ENCODE data around the gene KCNT2. TPM values are rescaled to one million over a fixed set of nuclear protein-coding genes. Genes with fewer than 3 reads are reported as not detected.

Gene KCNT2
- total and polyA plus RNA-seq, 2 of the 8 experiments (the other 6 are each of a cell fraction or from before 2014, with no cell fraction given), result 2.3 to 10.2 TPM

DNA sequence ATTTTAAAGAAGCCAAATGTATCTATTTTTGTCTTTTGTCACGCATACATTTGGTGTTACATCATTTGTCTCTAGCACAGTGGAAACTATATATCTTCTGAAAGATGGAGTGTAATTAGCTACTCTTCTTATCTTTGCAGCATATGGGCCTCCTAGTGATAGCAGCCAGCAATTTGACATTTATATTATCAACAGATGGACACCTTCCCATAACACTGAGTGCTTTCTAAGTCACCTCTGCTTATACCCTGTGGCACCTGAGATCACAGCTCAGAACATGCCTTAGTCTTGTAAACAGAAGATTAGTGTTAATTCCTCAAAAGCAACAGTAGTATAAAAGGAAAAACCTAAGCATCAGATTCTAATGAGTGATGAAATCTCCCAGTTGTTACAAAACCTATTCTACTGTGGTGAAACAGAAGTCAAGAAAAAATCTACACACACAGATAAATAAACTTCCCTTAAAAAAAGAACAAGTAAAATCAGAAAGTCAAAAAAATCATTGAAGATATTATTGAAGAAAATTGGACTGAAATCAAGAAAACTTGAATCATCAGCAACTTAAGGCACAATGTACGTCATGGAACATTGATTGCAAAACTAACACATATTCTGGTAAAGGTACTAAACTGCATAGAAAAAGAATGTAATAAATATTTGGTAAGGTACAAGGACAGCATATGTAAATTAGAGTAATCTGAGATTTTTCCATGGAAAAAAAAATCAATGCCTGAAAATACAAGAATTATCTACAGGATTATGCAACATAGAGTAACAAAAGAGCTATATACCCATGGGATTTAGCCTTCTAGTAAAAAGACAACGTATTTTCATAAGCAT lies 61.7 kb downstream of the KCNT2 start:
- no peak overlapping the region for H4K5ac ChIP-seq (ENCODE audit: insufficient read length, low read depth, low read length)
- no peaks in the 10 kb centered on the region for H3K79me1 ChIP-seq (ENCODE audit: low read depth, low read length)
- H3K9ac ChIP-seq (replicated peaks in 1 of 4; ENCODE audit: extremely low read depth in 1 of 4, low read depth in 3 of 4, low read length in 3 of 4), result no peak overlapping the region
- no peak for FAIRE-seq
- H3K56ac ChIP-seq (replicated peaks; ENCODE audit: insufficient read length, low read depth, low read length), result no peak overlapping the region
- no peak overlapping the region for H3K18ac ChIP-seq (ENCODE audit: extremely low read depth, low read length)
- H3K4me2 ChIP-seq (ENCODE audit: insufficient read depth in 1 of 2, low read depth in 2 of 2, low read length in 2 of 2), result no peak overlapping the region
- no peaks in the 10 kb centered on the region for H3K27me3 ChIP-seq (replicated peaks in 1 of 4; ENCODE audit: control insufficient read depth in 3 of 4, extremely low read depth in 1 of 4, insufficient read depth in 3 of 4, low read length in 3 of 4)
- H3K4me1 ChIP-seq (replicated peaks in 1 of 4; ENCODE audit: control insufficient read depth in 3 of 4, insufficient read depth in 4 of 4, low read length in 3 of 4), result no peaks in the 10 kb centered on the region
- H2AK5ac ChIP-seq (ENCODE audit: low read depth, low read length), result no peak overlapping the region
- no peak overlapping the region for H2BK20ac ChIP-seq (ENCODE audit: low read length)
- H3K36me3 ChIP-seq (ENCODE audit: control insufficient read depth in 2 of 4, insufficient read depth in 4 of 4, low read length in 3 of 4), result no peaks in the 10 kb centered on the region; a peak in 1 of 8 replicates
- no peaks in the 10 kb centered on the region for H3K9me3 ChIP-seq (ENCODE audit: insufficient read depth in 2 of 2, low read depth in 1 of 2, low read length in 1 of 2)
- H2BK120ac ChIP-seq (replicated peaks; ENCODE audit: low read depth, low read length), result no peak overlapping the region
- H3K4ac ChIP-seq (replicated peaks; ENCODE audit: insufficient read length, low read depth, low read length), result no peak overlapping the region
- H3K4me3 ChIP-seq (ENCODE audit: extremely low read depth in 1 of 4, insufficient read depth in 2 of 4, low read depth in 3 of 4, low read length in 4 of 4), result no peak overlapping the region
- ChIA-PET CTCF (ENCODE audit: partially characterized antibody) (interaction anchor here (0.6 kb wide), 1 partner anchor 566 kb away, joined by 3 read pairs; no protein-coding TSS in a partner anchor), POLR2A (ENCODE audit: partially characterized antibody) (no interaction called here)
- no peak overlapping the region for H3K14ac ChIP-seq (ENCODE audit: insufficient read length)
- no peak overlapping the region for H4K91ac ChIP-seq (replicated peaks; ENCODE audit: insufficient read length, low read length)
- H3K23me2 ChIP-seq (ENCODE audit: low read depth, low read length), result no peaks in the 10 kb centered on the region
- H2BK12ac ChIP-seq (ENCODE audit: low read depth, low read length), result no peak overlapping the region
- WGBS, 2 experiments (ENCODE audit: extremely low coverage in 1 of 2, insufficient coverage in 1 of 2, insufficient read length in 1 of 2, insufficient replicate concordance in 2 of 2, low coverage in 1 of 2, low lambda C conversion rate in 2 of 2, missing lambda C conversion rate in 1 of 2), result 93% methylated on average over 3 of the region's 3 CpGs; no CpG with 5 or more reads in 1 of the 2 experiments
- H2BK5ac ChIP-seq (ENCODE audit: low read depth, low read length), result no peak overlapping the region
- H2AFZ ChIP-seq (ENCODE audit: low read length), result no peak overlapping the region
- H4K8ac ChIP-seq (ENCODE audit: extremely low read depth, insufficient read depth, low read length), result no peak overlapping the region
- H3K23ac ChIP-seq (ENCODE audit: insufficient read length), result no peak overlapping the region
- H3K27ac ChIP-seq (ENCODE audit: low read depth, low read length), result no peak overlapping the region
- DNase-seq (ENCODE audit: low read depth in 1 of 2, low spot score in 2 of 2), result no peak
- peaks cover 0 to 51% of the 10 kb centered on the region in 2 experiments; a peak in 2 of 4 replicates for H3K79me2 ChIP-seq (ENCODE audit: control insufficient read depth in 1 of 2, insufficient read depth in 2 of 2, low read length in 2 of 2)
- H4K20me1 ChIP-seq (replicated peaks in 1 of 2; ENCODE audit: control insufficient read depth in 1 of 2, insufficient read depth in 2 of 2, low read length in 2 of 2), result no peaks in the 10 kb centered on the region
- no peak overlapping the region for H2BK15ac ChIP-seq (ENCODE audit: low read length)
- TF ChIP-seq, protein P1, sequence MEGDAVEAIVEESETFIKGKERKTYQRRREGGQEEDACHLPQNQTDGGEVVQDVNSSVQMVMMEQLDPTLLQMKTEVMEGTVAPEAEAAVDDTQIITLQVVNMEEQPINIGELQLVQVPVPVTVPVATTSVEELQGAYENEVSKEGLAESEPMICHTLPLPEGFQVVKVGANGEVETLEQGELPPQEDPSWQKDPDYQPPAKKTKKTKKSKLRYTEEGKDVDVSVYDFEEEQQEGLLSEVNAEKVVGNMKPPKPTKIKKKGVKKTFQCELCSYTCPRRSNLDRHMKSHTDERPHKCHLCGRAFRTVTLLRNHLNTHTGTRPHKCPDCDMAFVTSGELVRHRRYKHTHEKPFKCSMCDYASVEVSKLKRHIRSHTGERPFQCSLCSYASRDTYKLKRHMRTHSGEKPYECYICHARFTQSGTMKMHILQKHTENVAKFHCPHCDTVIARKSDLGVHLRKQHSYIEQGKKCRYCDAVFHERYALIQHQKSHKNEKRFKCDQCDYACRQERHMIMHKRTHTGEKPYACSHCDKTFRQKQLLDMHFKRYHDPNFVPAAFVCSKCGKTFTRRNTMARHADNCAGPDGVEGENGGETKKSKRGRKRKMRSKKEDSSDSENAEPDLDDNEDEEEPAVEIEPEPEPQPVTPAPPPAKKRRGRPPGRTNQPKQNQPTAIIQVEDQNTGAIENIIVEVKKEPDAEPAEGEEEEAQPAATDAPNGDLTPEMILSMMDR (IDR thresholded peaks at IDR 0.05; ENCODE audit: control extremely low read depth in 1 of 3, insufficient read depth in 1 of 3, low read depth in 1 of 3, low read length in 3 of 3), result no peak
- TF ChIP-seq GTF2F1 (IDR thresholded peaks at IDR 0.05; ENCODE audit: borderline replicate concordance, low read depth, low read length) (no peak), SP4 (IDR thresholded peaks at IDR 0.05; ENCODE audit: low read length) (no peak), POU5F1 (IDR thresholded peaks at IDR 0.05; ENCODE audit: low read depth, low read length) (no peak), NANOG (IDR thresholded peaks at IDR 0.05; ENCODE audit: insufficient read depth, low read depth, low read length, poor library complexity, severe bottlenecking) (no peak), GABPA (IDR thresholded peaks at IDR 0.05; ENCODE audit: borderline replicate concordance, insufficient read depth, low read length) (no peak)
- TF ChIP-seq, protein P2, sequence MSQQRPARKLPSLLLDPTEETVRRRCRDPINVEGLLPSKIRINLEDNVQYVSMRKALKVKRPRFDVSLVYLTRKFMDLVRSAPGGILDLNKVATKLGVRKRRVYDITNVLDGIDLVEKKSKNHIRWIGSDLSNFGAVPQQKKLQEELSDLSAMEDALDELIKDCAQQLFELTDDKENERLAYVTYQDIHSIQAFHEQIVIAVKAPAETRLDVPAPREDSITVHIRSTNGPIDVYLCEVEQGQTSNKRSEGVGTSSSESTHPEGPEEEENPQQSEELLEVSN (IDR thresholded peaks at IDR 0.05), result no peak
- TF ChIP-seq, protein P3, sequence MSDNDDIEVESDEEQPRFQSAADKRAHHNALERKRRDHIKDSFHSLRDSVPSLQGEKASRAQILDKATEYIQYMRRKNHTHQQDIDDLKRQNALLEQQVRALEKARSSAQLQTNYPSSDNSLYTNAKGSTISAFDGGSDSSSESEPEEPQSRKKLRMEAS (IDR thresholded peaks at IDR 0.05), result no peak

Measured in H1 (cell line).